Mucosa of descending colon (tissue), 3 donors: ENCODE data around the gene PDE10A. TPM values are rescaled to one million over a fixed set of nuclear protein-coding genes. Genes with fewer than 3 reads are reported as not detected.

Experiments used
- ATAC-seq: fragments of 200-7000 bp; cut with Tn5 transposase; one replicate; pipeline ENCODE4 v1.9.1; 2020; ENCODE audit warnings: mild to moderate bottlenecking, moderate library complexity
- DNase-seq, 3 donors: peaks; one replicate each; pipeline ENCODE4 v3.0.0-alpha.2; 2020
- H3K36me3 ChIP-seq: fragments of 200-600 bp; one replicate; pipeline ENCODE4 v1.8.0; 2021; ENCODE audit warnings: low read depth, mild to moderate bottlenecking
- H3K4me1 ChIP-seq: fragments of 200-600 bp; one replicate; pipeline ENCODE4 v1.8.0; 2021; ENCODE audit warnings: low read depth, mild to moderate bottlenecking
- H3K4me3 ChIP-seq: fragments of 200-600 bp; one replicate; pipeline ENCODE4 v1.8.0; 2021; ENCODE audit warnings: mild to moderate bottlenecking
- H3K9me3 ChIP-seq: fragments of 200-600 bp; one replicate; pipeline ENCODE4 v1.8.0; 2021; ENCODE audit warnings: mild to moderate bottlenecking
- intact Hi-C, 2 donors: fragments of 100-400 bp; cut with DNase I in 1 of 2; cut with micrococcal nuclease in 1 of 2; formaldehyde crosslinking; loops; one replicate each; pipeline versions ENCODE4 v1.11.0 to v1.11.1; 2022; cut with DNase I, micrococcal nuclease
- total RNA-seq, 3 donors: library from RNA; stranded (reverse); fragmentation: NEBNext Ultra II Directional in 2 of 3; extraction: Animal tissue kit (Norgen Biotek cat#: 25700) in 2 of 3; gene quantifications; one replicate each; pipeline versions ENCODE4 v1.2.1 to v1.2.4, GENCODE V29; 2021 to 2023
- TF ChIP-seq, protein P1 (sequence below): fragments of 200-600 bp; IDR thresholded peaks from one replicate; pipeline ENCODE4 v1.8.0; 2022; ENCODE audit warnings: antibody characterized with exemption, mild to moderate bottlenecking
- donor health status: DM: no; HTN: no; CAD: no; lungs with moderate emphysema.
- donor health status: DM: no; HTN: no; CAD: no.
- donor health status: DM: no; HTN: yes; CAD: no.

The PDE10A gene
- total RNA-seq, 3 donors from 2014 or later = 1.7 to 18.0 (median 1.7) TPM

DNA sequence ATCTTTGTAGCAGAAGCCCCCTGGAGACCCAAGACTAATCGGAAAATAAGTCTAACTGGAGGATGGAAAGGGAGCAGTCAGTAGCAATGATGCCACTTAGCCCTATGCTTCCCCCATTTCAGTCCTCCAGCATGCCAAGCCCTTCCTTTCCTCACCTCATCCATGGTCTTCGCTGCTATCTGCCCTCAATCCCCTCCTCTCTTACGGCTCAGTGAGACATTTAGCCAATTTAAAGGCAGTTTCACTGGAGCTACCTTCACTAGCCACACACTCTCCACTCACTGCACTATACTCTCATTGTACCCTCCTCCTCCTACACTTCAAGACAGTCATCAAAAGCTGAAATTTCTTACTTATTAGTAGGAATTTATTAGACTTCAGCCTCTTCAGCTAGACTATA, 111.2 kb downstream of the PDE10A start:
- H3K4me3 ChIP-seq = no peak overlapping the region
- intact Hi-C loops = no loop called here
- no peak for ATAC-seq
- no peaks in the 10 kb centered on the region for H3K36me3 ChIP-seq
- no peaks in the 10 kb centered on the region for H3K4me1 ChIP-seq
- DNase-seq = no peak
- no peaks in the 10 kb centered on the region for H3K9me3 ChIP-seq
- TF ChIP-seq, protein P1, sequence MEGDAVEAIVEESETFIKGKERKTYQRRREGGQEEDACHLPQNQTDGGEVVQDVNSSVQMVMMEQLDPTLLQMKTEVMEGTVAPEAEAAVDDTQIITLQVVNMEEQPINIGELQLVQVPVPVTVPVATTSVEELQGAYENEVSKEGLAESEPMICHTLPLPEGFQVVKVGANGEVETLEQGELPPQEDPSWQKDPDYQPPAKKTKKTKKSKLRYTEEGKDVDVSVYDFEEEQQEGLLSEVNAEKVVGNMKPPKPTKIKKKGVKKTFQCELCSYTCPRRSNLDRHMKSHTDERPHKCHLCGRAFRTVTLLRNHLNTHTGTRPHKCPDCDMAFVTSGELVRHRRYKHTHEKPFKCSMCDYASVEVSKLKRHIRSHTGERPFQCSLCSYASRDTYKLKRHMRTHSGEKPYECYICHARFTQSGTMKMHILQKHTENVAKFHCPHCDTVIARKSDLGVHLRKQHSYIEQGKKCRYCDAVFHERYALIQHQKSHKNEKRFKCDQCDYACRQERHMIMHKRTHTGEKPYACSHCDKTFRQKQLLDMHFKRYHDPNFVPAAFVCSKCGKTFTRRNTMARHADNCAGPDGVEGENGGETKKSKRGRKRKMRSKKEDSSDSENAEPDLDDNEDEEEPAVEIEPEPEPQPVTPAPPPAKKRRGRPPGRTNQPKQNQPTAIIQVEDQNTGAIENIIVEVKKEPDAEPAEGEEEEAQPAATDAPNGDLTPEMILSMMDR = no peak

DNA sequence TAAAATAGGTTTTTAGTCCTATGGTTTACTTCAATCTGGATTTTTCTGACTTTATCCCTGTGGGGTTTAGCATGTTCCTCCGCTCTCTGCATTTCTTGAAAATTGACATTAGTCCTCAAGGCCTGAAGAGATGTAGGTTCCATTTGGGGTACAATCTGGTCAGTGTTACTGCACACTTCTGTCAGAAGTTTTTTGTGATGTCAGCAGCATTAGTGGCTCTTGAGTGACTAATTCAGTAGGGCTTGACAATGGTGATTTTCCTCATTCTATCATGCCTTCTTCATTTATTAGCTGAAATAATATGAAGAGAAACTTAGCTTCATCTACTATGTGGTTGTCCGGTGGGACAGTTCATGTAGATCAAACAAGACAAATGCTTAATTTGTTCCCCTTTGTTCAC, 114.6 kb downstream of the PDE10A start:
- ATAC-seq (no peak), DNase-seq (no peak)
- Histone ChIP-seq H3K9me3 (no peaks in the 10 kb centered on the region), H3K36me3 (no peaks in the 10 kb centered on the region), H3K4me3 (no peak overlapping the region), H3K4me1 (no peaks in the 10 kb centered on the region)
- intact Hi-C loops = no loop called here
- TF ChIP-seq, protein P1 = no peak

DNA sequence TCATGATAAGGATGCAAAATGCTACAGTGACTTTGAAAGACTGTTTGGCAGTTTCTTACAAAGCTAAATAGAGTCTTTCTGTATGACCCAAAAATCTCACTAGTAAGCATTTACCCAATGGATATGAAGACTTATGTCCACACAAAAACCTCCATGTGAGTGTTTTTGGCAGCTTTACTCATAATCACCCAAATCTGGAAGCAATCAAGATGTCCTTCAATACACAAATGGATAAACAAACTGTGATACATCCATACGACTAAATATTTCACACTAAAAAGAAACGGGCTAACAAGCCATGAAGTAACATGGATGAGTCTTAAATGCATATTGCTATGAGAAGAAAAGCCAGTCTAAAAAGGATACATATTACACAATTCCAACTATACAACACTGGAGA, 117.2 kb downstream of the PDE10A start:
- ATAC-seq = no peak
- Histone ChIP-seq H3K36me3 (no peaks in the 10 kb centered on the region), H3K4me1 (no peaks in the 10 kb centered on the region), H3K9me3 (no peaks in the 10 kb centered on the region), H3K4me3 (no peak overlapping the region)
- DNase-seq = no peak
- intact Hi-C loops = no loop called here
- TF ChIP-seq, protein P1 = no peak

DNA sequence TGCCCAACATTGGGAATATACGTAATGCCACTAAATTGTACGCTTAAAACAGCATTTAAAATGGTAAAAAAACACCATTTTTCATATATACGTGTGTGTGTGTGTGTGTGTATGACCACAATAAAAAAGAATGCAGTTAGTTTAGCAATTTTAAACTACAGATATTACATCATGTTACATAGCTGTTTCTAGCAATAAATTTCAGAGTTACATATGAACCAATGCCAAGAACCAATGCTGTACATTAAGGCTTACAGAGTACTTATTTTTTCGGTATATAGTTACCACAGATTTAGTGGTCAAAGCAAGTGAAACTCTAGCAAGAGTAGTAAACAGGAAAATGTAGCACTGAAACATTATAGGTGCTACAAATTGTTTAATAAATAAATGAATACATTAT, 119.3 kb downstream of the PDE10A start:
- H3K4me3 ChIP-seq = no peak overlapping the region
- H3K36me3 ChIP-seq = no peaks in the 10 kb centered on the region
- no peaks in the 10 kb centered on the region for H3K9me3 ChIP-seq
- no peak for ATAC-seq
- TF ChIP-seq, protein P1 = no peak
- H3K4me1 ChIP-seq = no peaks in the 10 kb centered on the region
- no peak for DNase-seq
- intact Hi-C loops = no loop called here

DNA sequence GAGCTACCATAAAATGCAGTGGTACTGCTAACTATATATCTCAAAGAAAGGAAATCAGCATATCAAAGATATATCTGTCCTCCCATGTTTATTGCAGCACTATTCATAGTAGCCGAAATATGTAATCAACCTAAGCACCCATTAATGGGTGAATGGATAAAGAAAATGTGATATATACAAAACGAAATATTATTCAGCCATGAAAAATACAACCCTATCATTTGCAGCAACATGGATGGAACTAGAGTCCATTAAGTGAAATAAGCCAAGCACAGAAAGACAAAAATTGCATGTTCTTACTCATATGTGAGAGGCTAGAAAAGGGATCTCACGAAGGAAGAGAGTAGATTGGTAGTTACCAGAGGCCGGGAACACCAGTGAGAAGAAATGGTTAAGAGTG, 126.1 kb downstream of the PDE10A start:
- H3K4me1 ChIP-seq = no peaks in the 10 kb centered on the region
- DNase-seq = no peak
- intact Hi-C loops = no loop called here
- ATAC-seq = no peak
- no peaks in the 10 kb centered on the region for H3K36me3 ChIP-seq
- no peak overlapping the region for H3K4me3 ChIP-seq
- H3K9me3 ChIP-seq = no peaks in the 10 kb centered on the region
- TF ChIP-seq, protein P1 = no peak

DNA sequence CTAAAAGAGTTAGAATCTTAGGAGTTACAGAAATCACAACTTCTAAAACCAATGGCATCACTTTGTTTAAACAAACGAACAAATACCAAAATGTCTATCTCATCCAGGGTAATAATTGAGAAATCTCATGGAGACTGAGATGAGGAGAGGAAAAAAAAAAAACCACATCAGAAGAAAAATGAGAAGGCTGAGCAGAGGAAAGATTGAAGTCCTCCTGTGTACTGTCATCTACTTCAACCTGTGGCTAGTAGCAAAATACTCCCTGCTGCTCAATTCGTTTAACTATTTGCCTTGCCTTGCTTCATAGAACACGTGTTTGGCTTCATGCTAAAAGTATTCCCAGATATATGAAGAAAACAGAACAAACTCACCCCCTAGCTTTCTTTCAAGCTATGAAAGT, 143.7 kb downstream of the PDE10A start:
- TF ChIP-seq, protein P1 = no peak

More for the DNA sequence above, 143.7 kb downstream of the PDE10A start:
- H3K9me3 ChIP-seq = no peaks in the 10 kb centered on the region
- intact Hi-C loops = no loop called here
- no peaks in the 10 kb centered on the region for H3K36me3 ChIP-seq
- H3K4me3 ChIP-seq = no peak overlapping the region
- DNase-seq (no peak), ATAC-seq (no peak)
- no peaks in the 10 kb centered on the region for H3K4me1 ChIP-seq
